GM18907 (cell line): Measurements from ENCODE around the gene KDM4D.
"Not testable (repeated sequence)": the region's sequence is repeated elsewhere in the genome, so short reads cannot be mapped to it uniquely, and the experiment has no call there.

Experiments used
- ATAC-seq: cut with Tn5 transposase; IDR thresholded peaks from one replicate; pipeline ENCODE4 v1.9.1; 2021; ENCODE audit warnings: mild to moderate bottlenecking, moderate library complexity; ENCODE audit not compliant: unreplicated experiment

KDM4D gene

GRCh38 chr11:95025594-95025993 is 52.1 kb downstream of the KDM4D start:
- ATAC-seq: not testable (repeated sequence)

- ATAC-seq: no peak
These were observed 54.8 kb downstream of the KDM4D start for GRCh38 chr11:95028357-95028756.

DNA sequence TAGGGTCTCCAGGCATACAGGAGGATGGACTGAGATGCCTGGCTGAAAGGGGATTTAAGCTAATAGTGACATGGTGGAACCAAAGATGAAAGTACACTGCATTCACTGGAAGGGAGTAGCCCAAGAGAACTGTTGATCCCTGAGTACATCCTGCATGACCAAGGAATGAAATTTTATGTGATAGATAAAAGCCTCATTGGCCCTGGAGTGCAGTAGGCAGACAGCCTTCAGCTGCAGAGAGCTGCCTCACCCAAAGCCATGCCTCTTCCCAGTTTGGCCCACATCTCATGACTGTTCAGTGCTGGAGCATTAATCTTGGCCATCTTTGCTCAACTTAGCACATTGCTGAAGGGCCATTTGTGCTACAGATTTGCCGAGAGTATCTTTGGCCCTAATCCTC is 59.5 kb downstream of the KDM4D start:
- ATAC-seq: no peak

- ATAC-seq: no peak
These were observed 61.8 kb downstream of the KDM4D start for GRCh38 chr11:95035316-95035715.

DNA sequence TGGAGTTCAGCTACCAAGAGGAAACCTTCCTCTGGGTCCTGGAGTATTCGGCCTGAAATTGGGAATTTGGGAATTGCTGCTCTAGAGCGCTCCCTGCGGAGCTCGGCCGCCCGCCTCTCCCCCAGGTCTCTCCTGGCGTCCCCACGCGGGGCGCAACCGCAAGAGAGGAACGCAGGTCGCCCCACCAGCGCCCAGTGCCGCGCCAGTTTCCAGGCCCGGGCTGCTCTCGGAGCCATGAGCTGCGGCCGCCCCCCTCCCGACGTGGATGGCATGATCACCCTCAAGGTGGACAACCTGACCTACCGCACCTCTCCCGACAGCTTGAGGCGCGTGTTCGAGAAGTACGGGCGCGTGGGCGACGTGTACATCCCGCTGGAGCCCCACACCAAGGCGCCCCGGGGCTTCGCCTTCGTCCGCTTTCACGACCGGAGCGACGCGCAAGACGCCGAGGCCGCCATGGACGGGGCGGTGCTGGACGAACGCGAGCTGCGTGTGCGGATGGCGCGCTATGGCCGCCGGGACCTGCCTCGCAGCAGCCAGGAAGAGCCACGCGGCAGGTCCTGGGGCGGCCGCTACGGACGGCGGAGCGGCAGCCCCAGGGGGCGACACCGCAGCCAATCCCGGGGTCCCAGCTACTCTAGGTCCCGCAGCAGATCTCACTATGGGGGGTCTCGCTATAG is 64.0 kb downstream of the KDM4D start:
- not testable (repeated sequence) for ATAC-seq

DNA sequence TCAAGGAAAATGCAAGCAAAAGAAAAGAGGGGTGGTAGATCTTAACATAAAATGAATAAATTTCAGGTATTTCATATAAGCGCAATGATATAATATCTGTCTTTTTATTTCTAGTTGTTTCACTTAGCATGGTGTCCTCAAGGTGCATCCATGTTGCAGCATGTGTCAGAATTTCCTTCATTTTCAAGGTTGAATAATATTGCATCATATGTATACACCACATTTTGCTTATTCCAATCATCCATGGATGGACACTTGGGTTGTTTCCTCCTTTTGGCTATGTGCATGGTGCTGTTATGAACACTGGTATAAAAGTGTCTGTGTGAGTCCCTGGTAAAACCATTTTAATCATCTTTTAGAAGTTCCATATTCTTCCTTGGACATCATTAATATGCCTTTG is 68.7 kb downstream of the KDM4D start:
- ATAC-seq: no peak

GRCh38 chr11:95042906-95043305 is 69.4 kb downstream of the KDM4D start:
- no peak for ATAC-seq

GRCh38 chr11:95044010-95044409 is 70.5 kb downstream of the KDM4D start:
- no peak for ATAC-seq

DNA sequence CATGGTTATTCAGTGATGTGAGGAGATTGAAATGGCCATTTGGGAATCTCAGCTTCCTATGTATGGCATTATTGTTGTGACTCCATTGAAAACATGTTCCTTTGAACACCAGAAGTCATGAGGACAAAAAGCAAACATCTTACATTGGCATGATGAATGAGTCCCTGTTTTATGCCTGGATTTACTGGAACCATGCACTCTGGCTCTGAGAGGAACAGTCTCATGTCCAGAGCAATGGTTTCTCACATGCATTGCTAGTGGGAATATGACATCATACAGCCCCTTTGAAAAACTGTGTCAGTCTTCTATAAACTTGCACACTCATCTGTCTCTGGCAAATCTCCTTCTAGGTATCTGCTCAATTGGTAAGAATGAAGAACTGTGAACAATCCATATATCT is 72.3 kb downstream of the KDM4D start:
- ATAC-seq: no peak
